HG02759 (cell line): ENCODE measurements around the gene TMEM91.
"Not testable (repeated sequence)": the region's sequence is repeated elsewhere in the genome, so short reads cannot be mapped to it uniquely, and the experiment has no call there.

Source experiments
- ATAC-seq: cut with Tn5 transposase; IDR thresholded peaks from one replicate; pipeline ENCODE4 v1.9.1; 2021; ENCODE audit warnings: mild to moderate bottlenecking, moderate library complexity; ENCODE audit not compliant: unreplicated experiment

Gene TMEM91

DNA sequence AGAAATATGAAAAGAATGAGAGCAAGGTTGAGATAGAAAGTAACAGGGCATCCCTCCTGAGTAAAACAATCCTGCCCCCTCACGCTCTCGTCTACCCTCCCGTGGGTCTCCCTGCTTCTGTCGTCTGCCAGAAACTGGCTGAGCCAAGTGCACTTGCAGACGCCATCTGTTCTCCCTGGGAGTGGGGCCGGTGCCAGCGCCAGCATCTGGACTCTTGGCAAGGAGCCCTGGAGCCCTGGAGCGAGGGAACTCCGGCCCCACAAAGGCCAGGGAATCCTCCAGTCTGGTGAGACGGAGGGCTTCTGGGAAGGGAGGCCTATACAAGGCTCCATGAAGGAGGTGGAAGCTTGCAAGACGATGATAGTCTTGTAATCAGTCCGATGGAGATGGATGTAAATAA lies 2.3 kb upstream of the TMEM91 start:
- no peak for ATAC-seq

GRCh38 chr19:41376998-41377365 lies 649 bp downstream of the TMEM91 start:
- no peak for ATAC-seq

GRCh38 chr19:41377977-41378709 lies 1.8 kb downstream of the TMEM91 start:
- peak; percentile 68 for ATAC-seq

GRCh38 chr19:41381536-41381935 lies 5.2 kb downstream of the TMEM91 start:
- ATAC-seq = not testable (repeated sequence)

GRCh38 chr19:41384351-41384750 lies 8.0 kb downstream of the TMEM91 start:
- no peak for ATAC-seq

- no peak for ATAC-seq
These were observed 10.1 kb downstream of the TMEM91 start for GRCh38 chr19:41386442-41386841.

- ATAC-seq = no peak
These were observed 15.3 kb downstream of the TMEM91 start for GRCh38 chr19:41391618-41392017.

DNA sequence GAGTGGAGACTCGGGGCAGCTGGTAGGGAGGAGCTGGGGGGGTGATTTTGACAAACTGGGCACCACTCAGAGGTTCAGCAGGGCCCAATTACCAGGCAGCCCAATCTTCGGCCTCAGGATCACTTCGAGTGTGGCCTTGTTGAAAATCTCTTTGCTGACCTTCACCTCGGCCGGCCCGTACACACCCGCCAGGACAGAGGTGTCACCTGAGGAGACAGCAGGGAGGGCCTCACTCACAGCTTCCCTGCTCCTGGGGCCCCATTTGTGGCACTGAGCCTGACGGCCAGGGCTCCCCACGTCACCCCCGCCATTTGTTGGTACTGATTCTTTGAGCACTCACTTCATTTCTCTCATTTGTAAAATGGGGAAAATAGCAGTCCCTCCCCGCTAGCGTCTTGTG lies 16.4 kb downstream of the TMEM91 start:
- no peak for ATAC-seq

GRCh38 chr19:41395355-41395754 lies 19.0 kb downstream of the TMEM91 start:
- no peak for ATAC-seq

DNA sequence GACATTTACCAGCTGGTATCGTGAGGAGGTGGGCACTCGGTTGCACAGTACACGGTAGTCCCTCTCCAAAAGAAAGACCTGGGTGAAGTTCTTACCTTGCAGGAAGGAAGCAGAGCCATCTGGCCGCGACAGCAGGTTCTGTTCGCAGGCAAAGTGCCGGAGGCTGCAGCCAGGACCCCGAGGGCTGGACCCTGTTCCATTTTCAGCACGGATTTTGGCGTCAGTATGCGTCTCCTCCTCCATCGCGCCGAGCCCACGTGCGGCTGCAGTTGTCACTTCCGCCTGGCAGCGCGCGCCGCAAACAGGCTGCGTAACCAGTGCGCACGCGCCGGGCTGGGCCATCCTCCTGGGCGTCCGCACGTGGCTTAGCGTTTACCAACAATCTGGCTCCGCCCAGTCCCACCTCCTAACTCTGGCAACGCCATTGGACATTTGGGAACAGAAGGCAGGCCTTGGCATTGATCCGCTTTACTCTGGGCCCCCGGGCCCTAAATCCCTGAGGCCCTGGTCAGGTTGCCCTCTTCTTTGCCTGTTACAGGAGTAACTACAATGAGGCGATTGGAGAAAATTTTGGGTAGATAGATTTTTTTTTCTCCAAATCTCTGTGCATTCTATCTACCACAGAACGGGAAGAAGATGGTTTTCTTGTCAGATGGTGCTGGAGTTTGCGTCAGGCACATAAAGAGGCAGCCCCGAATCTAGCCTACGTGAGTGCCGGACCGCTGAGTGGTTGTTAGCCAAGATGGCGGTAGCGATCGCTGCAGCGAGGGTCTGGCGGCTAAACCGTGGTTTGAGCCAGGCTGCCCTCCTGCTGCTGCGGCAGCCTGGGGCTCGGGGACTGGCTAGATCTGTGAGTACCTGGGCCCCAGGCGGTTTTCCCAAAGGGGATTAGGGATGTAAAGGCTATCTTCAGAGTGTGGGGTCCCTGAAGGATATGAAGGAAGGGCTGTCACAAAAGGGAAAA lies 21.0 kb downstream of the TMEM91 start, which contains the start of the genes BCKDHA and EXOSC5:
TSS of gene BCKDHA (plus strand) at position 733 of the 964 bp plus-strand sequence. CDS start at position 743, 10 bp downstream.
TSS of gene EXOSC5 (minus strand) at position 274 of the 964 bp plus-strand sequence. CDS start at position 243, 31 bp downstream.
- peak; percentile 89 for ATAC-seq

GRCh38 chr19:41398050-41398418 lies 21.7 kb downstream of the TMEM91 start:
- ATAC-seq = no peak

DNA sequence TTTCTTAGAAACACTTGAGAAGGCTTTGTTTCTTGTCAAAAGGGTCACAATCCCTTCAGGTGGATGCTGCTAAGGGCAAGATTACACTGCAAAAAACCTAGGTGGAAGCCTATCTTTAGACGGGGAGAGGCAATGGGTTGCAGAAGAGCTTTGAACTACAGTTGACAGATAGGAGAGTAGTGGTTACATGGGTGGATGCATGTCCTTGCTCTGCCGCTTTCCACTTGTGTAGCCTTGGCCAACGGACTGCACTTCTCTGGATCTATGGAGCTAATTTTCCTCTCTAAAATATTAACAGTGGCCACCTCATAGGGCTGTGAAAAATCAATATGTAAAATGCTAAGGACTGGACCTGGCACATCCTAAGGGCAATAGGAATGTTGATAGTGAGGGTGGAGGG lies 22.3 kb downstream of the TMEM91 start:
- ATAC-seq = no peak

DNA sequence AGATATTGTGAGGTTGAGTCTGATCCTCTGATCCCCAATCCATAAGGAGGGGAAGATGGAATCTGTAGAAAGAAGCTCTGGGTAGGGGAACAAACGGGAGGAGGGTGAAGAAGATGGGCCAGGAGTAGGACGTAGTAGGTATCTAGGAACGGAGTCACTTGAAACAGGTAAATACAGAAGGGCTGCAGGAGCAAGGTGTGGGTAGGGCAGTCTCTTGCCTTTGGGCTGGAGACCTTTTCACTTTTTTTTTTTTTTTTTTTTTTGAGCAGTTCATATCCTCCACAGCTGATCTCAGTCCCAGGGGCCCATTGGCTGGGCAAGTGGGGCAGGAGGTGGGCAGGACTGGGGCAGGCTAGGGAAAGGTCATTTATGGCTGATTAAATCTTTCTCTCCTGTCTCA lies 22.8 kb downstream of the TMEM91 start:
- ATAC-seq = no peak

DNA sequence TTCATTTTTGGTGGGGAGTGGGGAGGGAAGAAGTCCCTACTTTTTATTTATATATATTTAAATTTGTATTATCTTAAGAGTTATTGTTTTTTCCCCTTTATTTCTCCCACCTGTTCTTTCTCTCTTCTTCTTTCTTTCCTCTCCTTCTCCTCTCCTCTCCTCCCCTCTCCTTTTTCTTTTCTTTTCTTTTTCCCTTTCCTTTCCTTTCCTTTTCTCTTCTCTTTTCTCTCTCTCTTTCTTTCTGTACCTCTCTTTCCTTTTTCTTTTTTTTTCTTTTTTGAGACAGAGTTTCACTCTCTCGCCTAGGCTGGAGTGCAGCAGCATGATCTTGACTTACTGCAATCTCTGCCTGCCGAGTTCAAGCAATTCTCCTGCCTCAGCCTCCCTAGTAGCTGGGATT lies 23.2 kb downstream of the TMEM91 start:
- no peak for ATAC-seq

DNA sequence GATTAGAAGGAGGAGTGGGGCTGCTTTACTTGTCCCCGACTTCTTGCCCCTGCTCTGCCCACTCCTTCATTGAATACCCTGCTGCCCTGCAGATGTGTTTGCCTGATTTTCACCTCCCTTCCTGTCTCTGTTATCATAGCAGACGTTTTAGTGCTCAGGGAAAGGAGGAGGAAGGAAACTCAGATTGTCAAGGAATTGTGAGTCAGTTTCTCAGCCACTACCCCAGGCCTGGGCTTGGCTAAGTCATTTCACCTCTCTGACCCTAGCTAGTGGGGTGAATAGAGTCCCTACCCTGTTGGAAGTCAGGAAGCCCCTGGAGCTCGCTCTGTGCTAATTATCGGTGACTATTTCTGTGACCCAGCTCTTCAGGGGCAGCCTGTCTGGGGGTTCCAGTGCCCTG lies 25.1 kb downstream of the TMEM91 start:
- no peak for ATAC-seq

DNA sequence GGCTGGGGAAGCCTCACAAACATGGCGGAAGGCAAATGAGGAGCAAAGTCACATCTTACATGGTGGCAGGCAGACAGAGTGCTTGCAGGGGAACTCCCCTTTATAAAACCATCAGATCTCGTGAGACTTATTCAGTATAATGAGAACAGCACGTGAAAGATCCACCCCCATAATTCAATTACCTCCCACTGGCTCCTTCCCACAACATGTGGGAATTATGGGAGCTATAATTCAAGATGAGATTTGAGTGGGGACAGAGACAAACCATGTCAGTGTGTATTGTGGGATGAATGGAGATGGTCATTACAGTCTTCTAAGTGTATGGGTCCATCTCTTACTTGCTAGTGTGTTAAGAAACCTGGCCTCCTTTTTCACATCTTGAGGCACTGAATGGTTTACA lies 25.7 kb downstream of the TMEM91 start:
- no peak for ATAC-seq

DNA sequence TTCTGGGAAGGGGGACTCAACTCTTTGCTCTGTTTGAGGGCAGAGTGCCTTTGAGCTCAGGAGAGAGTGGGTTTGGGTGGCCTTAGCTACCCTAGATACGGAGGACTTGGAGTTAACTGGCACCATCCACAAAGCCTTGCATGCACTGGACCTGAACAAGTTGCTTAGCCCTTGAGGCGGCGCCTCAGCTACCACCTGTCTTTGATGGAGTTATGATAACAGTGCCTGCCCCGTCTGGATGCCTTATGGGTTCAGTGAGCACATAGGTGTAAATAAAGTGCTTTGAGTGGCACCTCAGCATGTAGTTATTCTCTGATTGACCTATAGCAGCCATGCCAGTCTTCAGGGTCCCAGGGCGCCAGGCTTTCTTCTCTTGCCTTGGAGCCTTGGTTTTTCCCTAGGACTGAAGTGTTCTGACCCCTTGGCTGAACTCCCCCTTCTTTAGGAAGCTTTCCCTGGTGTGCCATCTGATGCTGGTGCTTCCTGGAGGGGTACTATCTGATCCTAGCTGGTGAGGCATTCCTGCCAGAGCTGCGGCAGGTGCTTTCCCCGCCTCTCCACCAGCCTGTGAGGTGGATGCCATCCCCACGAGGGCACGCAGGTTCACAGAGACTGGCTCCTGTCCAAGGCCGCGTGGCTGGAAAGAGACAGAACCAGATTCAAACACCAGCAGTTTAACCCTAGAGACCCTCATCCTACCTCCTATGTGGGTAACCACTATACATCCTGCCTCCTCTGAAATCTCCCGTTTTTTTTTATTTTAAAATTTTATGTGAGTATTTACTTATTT lies 27.0 kb downstream of the TMEM91 start:
- ATAC-seq = no peak

GRCh38 chr19:41405776-41406175 lies 29.4 kb downstream of the TMEM91 start:
- ATAC-seq = no peak

GRCh38 chr19:41407271-41407670 lies 30.9 kb downstream of the TMEM91 start:
- ATAC-seq = no peak

- no peak for ATAC-seq
These were observed 31.9 kb downstream of the TMEM91 start for GRCh38 chr19:41408256-41408655.

DNA sequence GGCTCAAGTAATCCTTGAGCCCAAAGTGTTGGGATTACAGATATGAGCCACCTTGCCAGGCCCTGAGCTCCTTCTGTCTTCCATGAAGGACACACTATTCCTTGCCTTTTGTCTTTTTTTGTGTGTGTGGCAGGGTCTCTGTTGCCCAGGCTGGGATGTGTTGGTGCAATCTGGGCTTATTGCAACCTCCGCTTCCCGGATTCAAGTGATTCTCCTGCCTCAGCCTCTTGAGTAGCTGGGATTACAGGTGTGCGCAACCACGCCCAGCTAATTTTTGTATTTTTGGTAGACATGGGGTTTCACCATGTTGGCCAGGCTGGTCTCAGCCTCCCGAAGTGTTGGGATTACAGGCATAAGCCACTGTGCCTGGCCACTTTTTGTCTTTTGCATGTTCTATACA lies 32.5 kb downstream of the TMEM91 start:
- not testable (repeated sequence) for ATAC-seq
